ENCODE measurements around the gene PSME1. TPM values are rescaled to one million over a fixed set of nuclear protein-coding genes. Genes with fewer than 3 reads are reported as not detected.
A peak's percentile ranks its signal among the peaks of the same experiment; 100 is the strongest.

PSME1 gene
- total and polyA plus RNA-seq, 2 experiments from 2014 or later, result 61.1 to 215 TPM

GRCh38 chr14:24160499-24160849 is 24.5 kb downstream of the PSME1 start:
- Mint-ChIP-seq H3K4me1 (peaks cover 9% of the 10 kb centered on the region), H3K27ac (no peak overlapping the region), H3K9me3 (no peaks in the 10 kb centered on the region), H3K4me3 (no peak overlapping the region), H3K27me3 (ENCODE audit: insufficient read depth, low read depth, poor library complexity) (peaks cover 4% of the 10 kb centered on the region), H3K36me3 (ENCODE audit: low read depth) (peaks cover 58% of the 10 kb centered on the region)
- no peak overlapping the region for H2AFZ ChIP-seq
- no peak overlapping the region for H3K4me2 ChIP-seq
- H3K9me2 ChIP-seq (ENCODE audit: insufficient read depth), result no peaks in the 10 kb centered on the region
- H3K27ac ChIP-seq (ENCODE audit: low read depth), result no peak overlapping the region
- ATAC-seq, result no peak
- H3K4me1 ChIP-seq (ENCODE audit: insufficient read depth), result peaks cover 11% of the 10 kb centered on the region
- no peak overlapping the region for H3K4me3 ChIP-seq
- peaks cover 12% of the 10 kb centered on the region; the same call in 1 of the 2 replicates for H3F3A ChIP-seq (replicated peaks; ENCODE audit: low read depth)
- peaks cover 7% of the 10 kb centered on the region; the same call in 1 of the 2 replicates for H3K36me3 ChIP-seq (ENCODE audit: insufficient read depth)
- no peaks in the 10 kb centered on the region for H3K27me3 ChIP-seq (ENCODE audit: insufficient read depth)
- DNase-seq (ENCODE audit: low spot score), result no peak
- H4K20me1 ChIP-seq (replicated peaks; ENCODE audit: insufficient read depth), result peaks cover 7% of the 10 kb centered on the region; the same call in 1 of the 2 replicates
- H3K79me2 ChIP-seq (replicated peaks; ENCODE audit: insufficient read depth), result no peaks in the 10 kb centered on the region
- TF ChIP-seq STAT1 (IDR thresholded peaks at IDR 0.05; ENCODE audit: unreplicated experiment) (no peak), CREB1 (CRISPR knock-in tag; IDR thresholded peaks at IDR 0.05; ENCODE audit: low read depth) (no peak)

GRCh38 chr14:24160850-24161804 is 25.1 kb downstream of the PSME1 start, which contains the start of gene IRF9:
IRF9 (plus strand) TSS chr14:24161265; CDS start chr14:24162145, 880 bp downstream.
- H3K4me3 Mint-ChIP-seq, result peak within 1 kb of the TSS; percentile 69
- DNase-seq (ENCODE audit: low spot score), result peak; percentile 99
- peak within 1 kb of the TSS; percentile 73 for H3K4me2 ChIP-seq
- peak within 1 kb of the TSS; percentile 47; the same call in 1 of the 2 replicates for H3K27ac Mint-ChIP-seq
- no peaks in the 10 kb centered on the region for H3K9me3 Mint-ChIP-seq
- no peaks in the 10 kb centered on the region for H3K9me2 ChIP-seq (ENCODE audit: insufficient read depth)
- H3K27ac ChIP-seq (ENCODE audit: low read depth), result no peak within 1 kb of the TSS
- peaks cover 58% of the 10 kb centered on the region for H3K36me3 Mint-ChIP-seq (ENCODE audit: low read depth)
- H2AFZ ChIP-seq, result no peak within 1 kb of the TSS
- H3K4me1 ChIP-seq (ENCODE audit: insufficient read depth), result peaks cover 11% of the 10 kb centered on the region
- H3K4me1 Mint-ChIP-seq, result peaks cover 9% of the 10 kb centered on the region
- peak; percentile 96 for ATAC-seq
- peaks cover 12% of the 10 kb centered on the region; the same call in 1 of the 2 replicates for H3F3A ChIP-seq (replicated peaks; ENCODE audit: low read depth)
- 0 out of 2 replicates have a peak, but pooled peaks cover 5% of the 10 kb centered on the region for H3K36me3 ChIP-seq (ENCODE audit: insufficient read depth)
- H3K27me3 ChIP-seq (ENCODE audit: insufficient read depth), result no peaks in the 10 kb centered on the region
- peaks cover 4% of the 10 kb centered on the region for H3K27me3 Mint-ChIP-seq (ENCODE audit: insufficient read depth, low read depth, poor library complexity)
- no peaks in the 10 kb centered on the region for H3K79me2 ChIP-seq (replicated peaks; ENCODE audit: insufficient read depth)
- peak within 1 kb of the TSS; percentile 43 for H3K4me3 ChIP-seq
- peaks cover 3% of the 10 kb centered on the region; the same call in 1 of the 2 replicates for H4K20me1 ChIP-seq (replicated peaks; ENCODE audit: insufficient read depth)
- TF ChIP-seq STAT1 (IDR thresholded peaks at IDR 0.05; ENCODE audit: unreplicated experiment) (no peak), CTCF (conservative IDR thresholded peaks at IDR 0.05; ENCODE audit: low read depth in 2 of 2) (peak; percentile 92 to 98), ZNF114 (CRISPR knock-in tag; IDR thresholded peaks at IDR 0.05) (no peak), NANOG (IDR thresholded peaks at IDR 0.05; ENCODE audit: borderline replicate concordance) (no peak), CREB1 (CRISPR knock-in tag; IDR thresholded peaks at IDR 0.05; ENCODE audit: low read depth) (no peak), REST (IDR thresholded peaks at IDR 0.05; ENCODE audit: unreplicated experiment) (peak; percentile 37), EZH2 (IDR thresholded peaks at IDR 0.05; ENCODE audit: low read depth, unreplicated experiment) (no peak), POLR2AphosphoS5 (IDR thresholded peaks at IDR 0.05; ENCODE audit: low read depth) (peak; percentile 55)
